HL-60/S4 treated with retinoic acid at 250 ng/mL for 4 days and 3 days (cell line): ENCODE measurements around the gene NCK2.

Experiments used
- in situ Hi-C: fragments of 300-500 bp; cut with MboI; formaldehyde crosslinking; loops from 2 replicates; pipeline ENCODE4 v1.7.0; 2022; ENCODE audit warnings: low sequenced_read_pairs

Gene NCK2

GRCh38 chr2:105734762-105735538 is 9.8 kb upstream of the NCK2 start:
- in situ Hi-C loops = no loop called here

GRCh38 chr2:105736145-105736544 is 8.6 kb upstream of the NCK2 start:
- in situ Hi-C loops = no loop called here

- in situ Hi-C loops = no loop called here
Measured at GRCh38 chr2:105737980-105738657, 6.6 kb upstream of the NCK2 start.

- in situ Hi-C loops = no loop called here
Measured at GRCh38 chr2:105738658-105739241, 6.0 kb upstream of the NCK2 start.

GRCh38 chr2:105739426-105739825 is 5.3 kb upstream of the NCK2 start:
- in situ Hi-C loops = no loop called here

- in situ Hi-C loops = no loop called here
Measured at GRCh38 chr2:105739944-105740530, 4.7 kb upstream of the NCK2 start.

- in situ Hi-C loops = no loop called here
Measured at GRCh38 chr2:105741174-105741573, 3.5 kb upstream of the NCK2 start.

- in situ Hi-C loops = no loop called here
Measured at GRCh38 chr2:105741617-105742016, 3.1 kb upstream of the NCK2 start.

GRCh38 chr2:105744091-105744908 is 412 bp upstream of the NCK2 start:
- in situ Hi-C loops = no loop called here

- in situ Hi-C loops = no loop called here
Measured at GRCh38 chr2:105746177-105747080, 1.7 kb downstream of the NCK2 start.

GRCh38 chr2:105747254-105747894 is 2.7 kb downstream of the NCK2 start:
- in situ Hi-C loops = no loop called here

- in situ Hi-C loops = no loop called here
Measured at GRCh38 chr2:105747991-105748390, 3.3 kb downstream of the NCK2 start.

- in situ Hi-C loops = no loop called here
Measured at GRCh38 chr2:105748566-105748965, 3.9 kb downstream of the NCK2 start.

- in situ Hi-C loops = no loop called here
Measured at GRCh38 chr2:105749583-105750400, 5.1 kb downstream of the NCK2 start.

- in situ Hi-C loops = no loop called here
Measured at GRCh38 chr2:105750735-105751134, 6.0 kb downstream of the NCK2 start.

GRCh38 chr2:105751272-105751671 is 6.6 kb downstream of the NCK2 start:
- in situ Hi-C loops = no loop called here

GRCh38 chr2:105752691-105753358 is 8.1 kb downstream of the NCK2 start:
- in situ Hi-C loops = no loop called here

GRCh38 chr2:105753380-105753779 is 8.7 kb downstream of the NCK2 start:
- in situ Hi-C loops = no loop called here
